ENCODE results near the gene SMARCAD1.

GRCh38 chr4:94208918-94209317 is 1.3 kb downstream of the SMARCAD1 start:
- no peak for TF ChIP-seq CTCF (IDR thresholded peaks at IDR 0.05)
- TF ChIP-seq POLR2A (IDR thresholded peaks at IDR 0.05), result no peak
